Measurements from ENCODE around the gene SERPINB2.

DNA sequence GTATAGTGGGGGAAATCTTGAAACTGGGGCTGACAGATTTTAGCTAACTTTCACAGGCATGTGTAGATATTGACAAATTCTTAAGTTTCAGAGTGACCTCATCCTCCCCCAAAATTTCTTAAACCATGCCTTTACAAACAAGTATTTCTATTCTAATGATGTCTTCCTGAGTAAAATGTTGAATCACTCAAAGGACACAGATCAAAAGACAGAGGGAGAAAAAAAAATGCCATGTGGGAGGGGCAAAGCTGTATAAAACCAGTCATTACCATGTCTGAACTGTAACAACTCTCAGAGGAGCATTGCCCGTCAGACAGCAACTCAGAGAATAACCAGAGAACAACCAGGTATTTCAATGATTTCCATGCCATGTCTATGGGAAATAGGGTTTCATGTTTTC is at the start of gene SERPINB2:
- no peak for TF ChIP-seq POLR2A (IDR thresholded peaks at IDR 0.05)
- TF ChIP-seq, protein P1, sequence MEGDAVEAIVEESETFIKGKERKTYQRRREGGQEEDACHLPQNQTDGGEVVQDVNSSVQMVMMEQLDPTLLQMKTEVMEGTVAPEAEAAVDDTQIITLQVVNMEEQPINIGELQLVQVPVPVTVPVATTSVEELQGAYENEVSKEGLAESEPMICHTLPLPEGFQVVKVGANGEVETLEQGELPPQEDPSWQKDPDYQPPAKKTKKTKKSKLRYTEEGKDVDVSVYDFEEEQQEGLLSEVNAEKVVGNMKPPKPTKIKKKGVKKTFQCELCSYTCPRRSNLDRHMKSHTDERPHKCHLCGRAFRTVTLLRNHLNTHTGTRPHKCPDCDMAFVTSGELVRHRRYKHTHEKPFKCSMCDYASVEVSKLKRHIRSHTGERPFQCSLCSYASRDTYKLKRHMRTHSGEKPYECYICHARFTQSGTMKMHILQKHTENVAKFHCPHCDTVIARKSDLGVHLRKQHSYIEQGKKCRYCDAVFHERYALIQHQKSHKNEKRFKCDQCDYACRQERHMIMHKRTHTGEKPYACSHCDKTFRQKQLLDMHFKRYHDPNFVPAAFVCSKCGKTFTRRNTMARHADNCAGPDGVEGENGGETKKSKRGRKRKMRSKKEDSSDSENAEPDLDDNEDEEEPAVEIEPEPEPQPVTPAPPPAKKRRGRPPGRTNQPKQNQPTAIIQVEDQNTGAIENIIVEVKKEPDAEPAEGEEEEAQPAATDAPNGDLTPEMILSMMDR (IDR thresholded peaks at IDR 0.05): no peak

All from adrenal gland (tissue), 5 donors.